Right renal pelvis (tissue), 4 donors: ENCODE results near the gene ARHGEF2. TPM values are rescaled to one million over a fixed set of nuclear protein-coding genes. Genes with fewer than 3 reads are reported as not detected.

ENCODE experiments used
- DNase-seq, 4 donors: peaks; one replicate each; pipeline ENCODE4 v3.0.0-alpha.2; 2013; ENCODE audit warnings: low read depth in 4 of 4, low spot score in 3 of 4, missing footprints in 1 of 4
- polyA plus RNA-seq, 4 donors: library from polyadenylated mRNA; unstranded; fragments of 120-200 nt; gene quantifications; one replicate each; pipeline ENCODE4 v1.2.1, GENCODE V29; 2013; ENCODE audit not compliant: insufficient read length in 4 of 4

Gene ARHGEF2
- polyA plus RNA-seq, 4 donors: 75.9 to 86.8 (median 80.2) TPM

- no peak for DNase-seq
These were observed 59.7 kb downstream of the ARHGEF2 start for GRCh38 chr1:155918660-155919059.

GRCh38 chr1:155913969-155914757 is 64.2 kb downstream of the ARHGEF2 start:
- no peak for DNase-seq

GRCh38 chr1:155912056-155912536 is 66.3 kb downstream of the ARHGEF2 start:
- DNase-seq: no peak

GRCh38 chr1:155911156-155912055 is 66.9 kb downstream of the ARHGEF2 start, which contains the start of gene RIT1:
Gene RIT1 (minus strand): TSS chr1:155911349. CDS start chr1:155910761, 588 bp downstream.
- DNase-seq: peak; percentile 66 to 82 (median 73)

GRCh38 chr1:155910621-155911121 is 67.7 kb downstream of the ARHGEF2 start:
- DNase-seq: peak in 1 of 4 donors; percentile 35

- DNase-seq: no peak
These were observed 68.5 kb downstream of the ARHGEF2 start for GRCh38 chr1:155909894-155910293.

GRCh38 chr1:155904261-155904660 is 74.1 kb downstream of the ARHGEF2 start:
- DNase-seq: no peak

- no peak for DNase-seq
These were observed 78.2 kb downstream of the ARHGEF2 start for GRCh38 chr1:155900161-155900560.

GRCh38 chr1:155899683-155900082 is 78.7 kb downstream of the ARHGEF2 start:
- DNase-seq: no peak

- DNase-seq: no peak
These were observed 79.5 kb downstream of the ARHGEF2 start for GRCh38 chr1:155898888-155899287.

- DNase-seq: no peak
These were observed 80.6 kb downstream of the ARHGEF2 start for GRCh38 chr1:155897746-155898145.

Other genes with a start within 250 kb of the ARHGEF2 start
- 10 to 100 TPM; 39.1 to 48.6 (median 44.8) TPM for gene GON4L, start 121.3 kb downstream of the ARHGEF2 start, polyA plus RNA-seq
- gene SYT11, start 119.0 kb downstream of the ARHGEF2 start, polyA plus RNA-seq: 10 to 100 TPM; 20.6 to 24.2 (median 21.9) TPM
- 10 to 100 TPM; 45.4 to 52.7 (median 49.2) TPM for gene RIT1, start 67.2 kb downstream of the ARHGEF2 start, polyA plus RNA-seq
- gene KHDC4, start 44.1 kb downstream of the ARHGEF2 start, polyA plus RNA-seq: 10 to 100 TPM; 48.7 to 61.0 (median 50.7) TPM
- under 1 TPM; 0.21 to 0.32 (median 0.23) TPM for gene RXFP4, start 36.9 kb downstream of the ARHGEF2 start, polyA plus RNA-seq
- gene SSR2, start 42.4 kb upstream of the ARHGEF2 start, polyA plus RNA-seq: 100 to 1,000 TPM; 388 to 421 (median 420) TPM
- gene UBQLN4, start 75.3 kb upstream of the ARHGEF2 start, polyA plus RNA-seq: 10 to 100 TPM; 48.6 to 56.0 (median 52.2) TPM
- 10 to 100 TPM; 50.1 to 69.4 (median 54.7) TPM for gene LAMTOR2, start 76.2 kb upstream of the ARHGEF2 start, polyA plus RNA-seq
- 10 to 100 TPM; 51.6 to 65.8 (median 57.7) TPM for gene RAB25, start 82.6 kb upstream of the ARHGEF2 start, polyA plus RNA-seq
- 10 to 100 TPM; 42.9 to 50.2 (median 46.4) TPM for gene MEX3A, start 103.9 kb upstream of the ARHGEF2 start, polyA plus RNA-seq
- 100 to 1,000 TPM in 1 of 4 donors, 10 to 100 TPM in 3; 78.9 to 123 (median 90.4) TPM for gene LMNA, start 136.2 kb upstream of the ARHGEF2 start, polyA plus RNA-seq
- gene SEMA4A, start 175.0 kb upstream of the ARHGEF2 start, polyA plus RNA-seq: 10 to 100 TPM; 18.2 to 27.1 (median 21.5) TPM
- 10 to 100 TPM; 26.9 to 32.7 (median 30.7) TPM for gene SLC25A44, start 215.6 kb upstream of the ARHGEF2 start, polyA plus RNA-seq
- gene PMF1, start 234.5 kb upstream of the ARHGEF2 start, polyA plus RNA-seq: 10 to 100 TPM; 85.7 to 87.8 (median 86.9) TPM